Progenitor cell of endocrine pancreas (in vitro differentiated cells): ENCODE data around the gene DCTPP1. TPM values are rescaled to one million over a fixed set of nuclear protein-coding genes. Genes with fewer than 3 reads are reported as not detected.

Source experiments
- DNase-seq: peaks from one replicate; pipeline ENCODE4 v3.0.0; 2021; ENCODE audit warnings: low spot score; ENCODE audit not compliant: unreplicated experiment
- H3K27ac Mint-ChIP-seq: 2 replicates; pipeline ENCODE4 v1.8.0; 2021; ENCODE audit warnings: mild to moderate bottlenecking, moderate library complexity, mixed read lengths
- H3K27me3 Mint-ChIP-seq: 2 replicates; pipeline ENCODE4 v1.8.0; 2021; ENCODE audit warnings: mixed read lengths
- H3K36me3 Mint-ChIP-seq: 2 replicates; pipeline ENCODE4 v1.8.0; 2022; ENCODE audit warnings: mixed read lengths; ENCODE audit not compliant: insufficient read depth
- H3K4me1 Mint-ChIP-seq: 2 replicates; pipeline ENCODE4 v1.8.0; 2021; ENCODE audit warnings: low read depth, mixed read lengths
- H3K4me3 Mint-ChIP-seq: 2 replicates; pipeline ENCODE4 v1.8.0; 2021; ENCODE audit warnings: low read depth, mild to moderate bottlenecking, moderate library complexity, mixed read lengths
- H3K9me3 Mint-ChIP-seq: 2 replicates; pipeline ENCODE4 v1.8.0; 2021; ENCODE audit warnings: low read depth, mixed read lengths
- total RNA-seq: library from RNA; stranded (reverse); gene quantifications from 2 replicates; pipeline ENCODE4 v1.2.1, GENCODE V29; 2021
- TF ChIP-seq, protein P1 (sequence below): fragments of 200-600 bp; sonication (generic); IDR thresholded peaks from one replicate; pipeline ENCODE4 v1.5.0; 2021; ENCODE audit warnings: antibody characterized with exemption, mild to moderate bottlenecking; ENCODE audit not compliant: unreplicated experiment

DCTPP1 gene
- total RNA-seq, 1 donor from 2014 or later, result 65.9 TPM

DNA sequence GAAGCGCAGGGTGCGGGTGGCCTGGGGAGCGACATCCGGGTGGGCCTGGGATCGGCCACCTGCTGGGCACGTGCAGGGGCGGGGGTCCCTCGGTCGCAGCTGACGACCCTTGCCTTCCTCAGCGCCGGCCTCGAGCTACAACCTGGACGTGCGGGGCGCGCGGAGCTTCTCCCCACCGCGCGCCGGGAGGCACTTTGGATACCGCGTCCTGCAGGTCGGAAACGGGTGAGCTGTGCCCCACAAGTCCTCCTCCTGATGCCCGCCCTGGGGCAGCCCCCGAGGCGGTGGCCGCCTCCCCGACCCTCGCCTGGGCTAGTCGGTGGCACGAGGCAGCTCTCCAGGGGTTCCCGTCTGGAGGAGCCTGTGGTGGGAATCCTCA lies 44.2 kb upstream of the DCTPP1 start:
- Mint-ChIP-seq H3K27me3 (no peaks in the 10 kb centered on the region), H3K36me3 (no peaks in the 10 kb centered on the region), H3K9me3 (no peaks in the 10 kb centered on the region), H3K4me1 (no peaks in the 10 kb centered on the region), H3K4me3 (no peak overlapping the region), H3K27ac (no peak overlapping the region)
- DNase-seq, result no peak
- TF ChIP-seq, protein P1, sequence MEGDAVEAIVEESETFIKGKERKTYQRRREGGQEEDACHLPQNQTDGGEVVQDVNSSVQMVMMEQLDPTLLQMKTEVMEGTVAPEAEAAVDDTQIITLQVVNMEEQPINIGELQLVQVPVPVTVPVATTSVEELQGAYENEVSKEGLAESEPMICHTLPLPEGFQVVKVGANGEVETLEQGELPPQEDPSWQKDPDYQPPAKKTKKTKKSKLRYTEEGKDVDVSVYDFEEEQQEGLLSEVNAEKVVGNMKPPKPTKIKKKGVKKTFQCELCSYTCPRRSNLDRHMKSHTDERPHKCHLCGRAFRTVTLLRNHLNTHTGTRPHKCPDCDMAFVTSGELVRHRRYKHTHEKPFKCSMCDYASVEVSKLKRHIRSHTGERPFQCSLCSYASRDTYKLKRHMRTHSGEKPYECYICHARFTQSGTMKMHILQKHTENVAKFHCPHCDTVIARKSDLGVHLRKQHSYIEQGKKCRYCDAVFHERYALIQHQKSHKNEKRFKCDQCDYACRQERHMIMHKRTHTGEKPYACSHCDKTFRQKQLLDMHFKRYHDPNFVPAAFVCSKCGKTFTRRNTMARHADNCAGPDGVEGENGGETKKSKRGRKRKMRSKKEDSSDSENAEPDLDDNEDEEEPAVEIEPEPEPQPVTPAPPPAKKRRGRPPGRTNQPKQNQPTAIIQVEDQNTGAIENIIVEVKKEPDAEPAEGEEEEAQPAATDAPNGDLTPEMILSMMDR, result no peak

DNA sequence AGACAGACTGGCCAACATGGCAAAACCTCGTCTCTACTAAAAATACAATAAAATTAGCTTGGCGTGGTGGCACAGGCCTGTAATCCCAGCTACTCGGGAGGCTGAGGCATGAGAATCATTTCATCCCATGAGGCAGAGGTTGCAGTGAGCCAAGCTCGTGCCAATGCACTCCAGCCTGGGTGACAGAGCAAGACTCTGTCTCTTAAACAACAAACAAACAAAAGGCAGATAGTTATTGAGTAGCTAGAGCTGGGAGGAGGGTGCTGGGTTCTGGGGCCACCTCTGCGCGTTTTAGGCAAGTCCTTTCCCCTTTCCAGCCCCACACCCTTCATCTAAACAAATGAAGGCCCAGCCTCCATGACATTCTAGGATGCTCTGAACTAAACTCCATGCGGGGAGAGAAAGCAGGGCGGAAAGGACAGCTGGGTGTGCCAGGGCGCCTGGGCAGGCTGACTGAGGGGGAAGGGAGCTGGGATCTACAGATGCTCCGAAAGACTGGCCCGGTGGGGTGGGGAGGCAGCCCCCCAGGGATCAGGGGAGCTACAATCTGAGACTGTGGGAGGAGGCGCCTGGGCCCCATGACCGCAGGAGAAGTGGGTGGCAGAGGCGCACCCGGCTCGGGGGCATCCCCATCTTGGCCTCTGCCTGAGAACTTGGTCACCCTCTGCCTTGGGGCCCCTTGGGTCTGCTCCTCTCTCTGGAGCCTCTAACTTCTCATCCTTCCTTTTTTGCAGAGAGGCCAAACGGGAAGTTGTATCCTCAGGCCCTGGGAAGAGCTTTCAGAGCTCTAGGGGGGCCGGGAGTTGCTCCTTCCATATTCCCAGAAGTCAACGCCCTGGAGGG lies 43.6 kb upstream of the DCTPP1 start:
- TF ChIP-seq, protein P1, result no peak
- H3K4me3 Mint-ChIP-seq, result no peak overlapping the region
- no peak overlapping the region for H3K27ac Mint-ChIP-seq
- H3K27me3 Mint-ChIP-seq, result no peaks in the 10 kb centered on the region
- no peaks in the 10 kb centered on the region for H3K9me3 Mint-ChIP-seq
- no peaks in the 10 kb centered on the region for H3K4me1 Mint-ChIP-seq
- no peak for DNase-seq
- no peaks in the 10 kb centered on the region for H3K36me3 Mint-ChIP-seq

DNA sequence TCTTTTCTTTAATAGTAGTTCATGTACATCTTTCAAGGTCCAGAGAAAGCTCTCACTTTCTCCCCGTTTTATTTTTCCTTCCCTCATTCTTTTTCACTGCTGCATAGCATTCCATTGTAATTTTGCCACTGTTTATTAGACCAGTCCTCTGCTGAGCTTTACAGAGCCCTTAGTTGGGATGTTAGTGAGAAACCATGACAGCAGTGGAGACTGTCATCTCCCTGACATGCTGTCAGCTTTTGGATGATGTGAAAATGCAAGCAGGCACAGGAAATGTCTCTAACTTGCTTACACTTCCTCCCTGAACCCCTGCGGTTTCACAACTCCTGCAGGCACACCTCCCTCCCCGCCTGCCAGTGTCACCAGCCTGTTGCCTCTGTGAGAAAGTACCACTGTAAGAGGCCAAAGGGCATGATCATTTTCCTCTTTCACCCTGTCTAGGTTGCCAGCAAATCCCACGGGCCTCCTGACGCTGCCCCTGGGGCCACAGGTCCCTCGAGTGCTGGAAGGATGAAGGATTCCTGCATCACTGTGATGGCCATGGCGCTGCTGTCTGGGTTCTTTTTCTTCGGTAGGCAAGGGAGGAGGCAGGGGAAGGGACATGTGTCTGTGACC lies 42.6 kb upstream of the DCTPP1 start, which contains the start of gene ITGAL:
Gene ITGAL (plus strand): TSS at position 415 of the 615 bp plus-strand sequence. CDS start 96 bp downstream, at position 511.
- TF ChIP-seq, protein P1, result no peak
- Mint-ChIP-seq H3K4me3 (no peak within 1 kb of the TSS), H3K36me3 (no peaks in the 10 kb centered on the region), H3K27ac (no peak within 1 kb of the TSS), H3K4me1 (no peaks in the 10 kb centered on the region), H3K27me3 (no peaks in the 10 kb centered on the region), H3K9me3 (no peaks in the 10 kb centered on the region)
- no peak for DNase-seq

DNA sequence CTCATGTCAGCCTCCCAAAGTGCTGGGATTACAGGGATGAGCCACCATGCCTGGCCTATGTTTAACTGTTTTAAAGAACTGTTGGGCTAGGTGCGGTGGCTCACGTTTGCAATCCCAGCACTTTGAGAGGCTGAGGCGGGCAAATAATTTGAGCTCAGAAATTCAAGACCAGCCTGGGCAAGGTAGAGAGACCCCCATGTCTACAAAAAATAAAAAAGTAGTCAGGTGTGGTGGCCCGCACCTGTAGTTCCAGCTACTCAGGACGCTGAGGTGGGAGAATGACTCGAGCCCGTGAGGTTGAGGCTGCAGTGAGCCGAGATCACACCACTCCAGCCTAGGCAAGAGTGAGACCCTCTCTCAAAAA lies 40.8 kb upstream of the DCTPP1 start:
- H3K27me3 Mint-ChIP-seq, result no peaks in the 10 kb centered on the region
- no peak for DNase-seq
- no peaks in the 10 kb centered on the region for H3K4me1 Mint-ChIP-seq
- no peak overlapping the region for H3K27ac Mint-ChIP-seq
- H3K9me3 Mint-ChIP-seq, result no peaks in the 10 kb centered on the region
- no peak overlapping the region for H3K4me3 Mint-ChIP-seq
- H3K36me3 Mint-ChIP-seq, result no peaks in the 10 kb centered on the region
- TF ChIP-seq, protein P1, result no peak

DNA sequence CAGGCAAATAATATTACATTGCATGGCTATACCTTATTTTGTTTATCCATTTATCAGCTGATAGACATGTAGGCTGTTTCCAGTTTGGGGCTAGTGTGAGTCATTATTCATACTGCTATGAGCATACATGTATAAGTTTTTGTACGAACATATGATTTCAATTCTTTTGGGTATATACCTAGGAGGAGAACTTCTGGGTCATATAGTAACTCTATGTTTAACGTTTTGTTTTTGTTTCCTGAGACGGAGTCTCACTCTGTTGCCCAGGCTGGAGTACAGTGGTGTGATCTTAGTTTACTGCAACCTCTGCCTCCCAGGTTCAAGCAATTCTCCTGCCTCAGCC lies 40.3 kb upstream of the DCTPP1 start:
- H3K4me3 Mint-ChIP-seq, result no peak overlapping the region
- TF ChIP-seq, protein P1, result no peak
- H3K4me1 Mint-ChIP-seq, result no peaks in the 10 kb centered on the region
- no peaks in the 10 kb centered on the region for H3K36me3 Mint-ChIP-seq
- no peaks in the 10 kb centered on the region for H3K27me3 Mint-ChIP-seq
- H3K27ac Mint-ChIP-seq, result no peak overlapping the region
- no peaks in the 10 kb centered on the region for H3K9me3 Mint-ChIP-seq
- DNase-seq, result no peak
